K562 (cell line): Measurements from ENCODE around the gene ZNF646. TPM values are rescaled to one million over a fixed set of nuclear protein-coding genes. Genes with fewer than 3 reads are reported as not detected.

ENCODE experiments used
- ATAC-seq: fragments of 200-7000 bp; cut with Tn5 transposase; 3 replicates; pipeline ENCODE4 v1.9.1; 2020; ENCODE audit warnings: moderate library complexity
- BruUV-seq: library from RNA; stranded (reverse); fragments of 400-500 nt; replicated peaks from 2 replicates; lab custom pipeline; 2021; lab: Mats Ljungman, UMichigan
- CTCF ChIA-PET: fragments of 300-600 bp; formaldehyde crosslinking; extraction: SDS; loops from one replicate; lab custom pipeline; 2021; ENCODE audit warnings: low intra/inter-chr PET ratio; lab: Yijun Ruan, JAX
- POLR2A ChIA-PET: fragments of 300-600, 350-650 bp; sonication (Branson Sonifier 250); formaldehyde crosslinking; extraction: SDS; loops from one replicate; lab custom pipeline; 2021; ENCODE audit warnings: antibody characterized with exemption, inconsistent platforms; lab: Yijun Ruan, JAX
- DNase-seq, 4 experiments: peaks; one replicate each; pipeline versions ENCODE4 v3.0.0 to v3.0.0-alpha.2; 2011 to 2018; ENCODE audit warnings: low spot score in 3 of 4, mixed read lengths in 3 of 4; ENCODE audit errors: extremely low read depth in 1 of 4
- FAIRE-seq: peaks from 2 replicates; lab custom pipeline; 2011; peaks lifted over from hg19 to GRCh38; lab: Jason Lieb, UNC
- H2AFZ ChIP-seq: 2 replicates; pipeline ENCODE4 v1.6.0; 2011; ENCODE audit warnings: low read depth, low read length, control low read depth, inconsistent platforms
- H3K27ac ChIP-seq: fragments of 200-600 bp; 3 replicates; pipeline ENCODE4 v1.8.0; 2011; ENCODE audit warnings: low read depth, mild to moderate bottlenecking, control low read depth, inconsistent platforms, low read length, moderate library complexity, mixed read lengths; ENCODE audit errors: extremely low read depth
- H3K27me3 ChIP-seq, 2 experiments: fragments of 300-600 bp in 1 of 2; 2 replicates in 1 of 2; 3 replicates in 1 of 2; pipeline versions ENCODE4 v1.6.0 to v1.8.0; 2011; ENCODE audit warnings: inconsistent platforms in 2 of 2, low read length in 2 of 2, mild to moderate bottlenecking in 1 of 2, mixed read lengths in 1 of 2, moderate library complexity in 1 of 2; ENCODE audit not compliant: control insufficient read depth in 2 of 2, insufficient read depth in 2 of 2
- H3K36me3 ChIP-seq: fragments of 300-600 bp; 3 replicates; pipeline ENCODE4 v1.8.0; 2011; ENCODE audit warnings: mild to moderate bottlenecking, low read length, inconsistent platforms; ENCODE audit not compliant: control insufficient read depth, insufficient read depth
- H3K4me1 ChIP-seq, 2 experiments: fragments of 200-600 bp in 1 of 2; replicated peaks in 1 of 2; 2 replicates in 1 of 2; 3 replicates in 1 of 2; pipeline versions ENCODE4 v1.5.1 to v1.8.0; 2011; ENCODE audit warnings: inconsistent platforms in 2 of 2, low read length in 2 of 2, mild to moderate bottlenecking in 1 of 2, mixed read lengths in 1 of 2, moderate library complexity in 1 of 2; ENCODE audit not compliant: control insufficient read depth in 2 of 2, insufficient read depth in 2 of 2
- H3K4me2 ChIP-seq: 2 replicates; pipeline ENCODE4 v1.6.1; 2011; ENCODE audit warnings: low read length, control low read depth, inconsistent platforms, mixed read lengths; ENCODE audit not compliant: insufficient read depth
- H3K4me3 ChIP-seq: fragments of 200-600 bp; sonication (generic), shearing (Covaris generic); 2 replicates; pipeline ENCODE4 v1.5.1; 2016; ENCODE audit warnings: control low read depth, inconsistent platforms
- H3K79me2 ChIP-seq: fragments of 200-600 bp; 3 replicates; pipeline ENCODE4 v1.8.0; 2011; ENCODE audit warnings: low read length, inconsistent platforms; ENCODE audit not compliant: control insufficient read depth, insufficient read depth
- H3K9ac ChIP-seq, 2 experiments: 2 replicates each; pipeline versions ENCODE4 v1.6.0 to v1.6.1; 2011; ENCODE audit warnings: low read depth in 2 of 2, low read length in 2 of 2, control low read depth in 1 of 2, inconsistent platforms in 1 of 2, mild to moderate bottlenecking in 1 of 2, mixed read lengths in 1 of 2; ENCODE audit not compliant: insufficient read depth in 1 of 2
- H3K9me1 ChIP-seq: one replicate; pipeline ENCODE4 v1.6.0; 2011; ENCODE audit warnings: inconsistent platforms, mild to moderate bottlenecking, low read length, moderate library complexity; ENCODE audit not compliant: control insufficient read depth, insufficient read depth
- H3K9me3 ChIP-seq: replicated peaks from 2 replicates; pipeline ENCODE4 v1.5.1; 2011; ENCODE audit warnings: low read depth, low read length, inconsistent platforms; ENCODE audit not compliant: control insufficient read depth, insufficient read depth
- H4K20me1 ChIP-seq: replicated peaks from 2 replicates; pipeline ENCODE4 v1.6.1; 2011; ENCODE audit warnings: low read length, inconsistent platforms, mixed read lengths; ENCODE audit not compliant: control insufficient read depth, insufficient read depth
- GATAD2B ChIP-seq: fragments of 450-650 bp; IDR thresholded peaks from 2 replicates; pipeline ENCODE4 v1.6.1; 2017; ENCODE audit warnings: mild to moderate bottlenecking, borderline replicate concordance
- KDM2B ChIP-seq: fragments of 250-450 bp; sonication (Bioruptor Pico); IDR thresholded peaks from 2 replicates; pipeline ENCODE4 v1.8.0; 2021; ENCODE audit warnings: mild to moderate bottlenecking, moderate library complexity
- NFE2 ChIP-seq: IDR thresholded peaks from 2 replicates; pipeline ENCODE4 v1.6.1; 2014; ENCODE audit warnings: antibody characterized with exemption, low read depth
- NFRKB ChIP-seq: fragments of 450-650 bp; IDR thresholded peaks from 2 replicates; pipeline ENCODE4 v1.6.1; 2016; ENCODE audit warnings: low read depth
- POLR2A ChIP-seq: fragments of 450-650 bp; conservative IDR thresholded peaks from 2 replicates; pipeline ENCODE4 v1.6.1; 2016
- PRDM10 ChIP-seq: fragments of 450-650 bp; IDR thresholded peaks from 2 replicates; pipeline ENCODE4 v1.6.1; 2018; ENCODE audit not compliant: partially characterized antibody
- RBM25 ChIP-seq: fragments of 200-400 bp; formaldehyde crosslinking; IDR thresholded peaks from 2 replicates; pipeline ENCODE4 v1.6.1; 2018; ENCODE audit warnings: low read length, low read depth, moderate library complexity; ENCODE audit not compliant: severe bottlenecking
- TCF7L2 ChIP-seq: fragments of 150-350 bp; IDR thresholded peaks from 2 replicates; pipeline ENCODE4 v1.6.1; 2016; ENCODE audit warnings: low read depth, mild to moderate bottlenecking, low read length, moderate library complexity
- ZBTB33 ChIP-seq: sonication (generic); formaldehyde crosslinking; IDR thresholded peaks from 2 replicates; pipeline ENCODE4 v1.8.1; 2023; ENCODE audit warnings: mild to moderate bottlenecking, missing genetic modification reagents
- ZNF121 ChIP-seq: sonication (generic); formaldehyde crosslinking; conservative IDR thresholded peaks from 2 replicates; pipeline ENCODE4 v1.8.0; 2022; ENCODE audit warnings: missing genetic modification reagents
- WGBS: fragments of 100-300 bp; shearing (Covaris generic); methylation state at CpG from one replicate; pipeline ENCODE4 v1.1.6; 2016; ENCODE audit warnings: low coverage, mixed read lengths; ENCODE audit not compliant: insufficient coverage; ENCODE audit errors: missing lambda C conversion rate; 5-methylcytosine and 5-hydroxymethylcytosine counted together
- in situ Hi-C: fragments of 300-500 bp; cut with MboI; formaldehyde crosslinking; loops from 4 replicates; pipeline ENCODE4 v1.15.0; 2018; ENCODE audit warnings: inconsistent platforms, mixed read lengths
- intact Hi-C: fragments of 100-400 bp; cut with micrococcal nuclease; formaldehyde crosslinking; loops from 2 replicates; pipeline ENCODE4 v1.14.2; 2022
- polyA plus RNA-seq, 8 experiments: library from polyadenylated mRNA; depleted of rRNA in 4 of 8; stranded (reverse) in 5 of 8; unstranded in 3 of 8; fragments of >200 nt; fragmentation: Nextera tagmentation in 2 of 8; fragmentation: Illumina TruSeq in 1 of 8; extraction: Ambion mirVana in 2 of 8; extraction: Trizol in 1 of 8; gene quantifications; 2 replicates each; pipeline versions ENCODE4 v1.2.1 to v1.2.3, GENCODE V29; 2011 to 2014; ENCODE audit warnings: inconsistent platforms in 1 of 8, missing spikeins in 1 of 8
- total RNA-seq, 7 experiments: library from RNA; depleted of rRNA in 6 of 7; stranded (reverse); fragments of >200 nt in 6 of 7; fragmentation: Illumina TruSeq in 2 of 7; extraction: Trizol in 2 of 7; gene quantifications; 2 replicates each; pipeline versions ENCODE4 v1.2.1 to v1.2.3, GENCODE V29; 2011 to 2021; ENCODE audit warnings: low replicate concordance in 1 of 7

The ZNF646 gene
- total and polyA plus RNA-seq, 9 of the 15 experiments (the other 6 are each of a cell fraction or from before 2014, with no cell fraction given): 0.08 to 20.6 (median 8.0) TPM

- DNase-seq (no peak), FAIRE-seq (peak; percentile 52), ATAC-seq (no peak)
- Histone ChIP-seq H3K4me3 (no peak overlapping the region), H4K20me1 (peaks cover 5% of the 10 kb centered on the region), H3K9me3 (no peaks in the 10 kb centered on the region), H2AFZ (no peak overlapping the region), H3K27ac (peak overlapping the region; percentile 1; the same call in 1 of the 3 replicates), H3K4me2 (no peak overlapping the region), H3K4me1 (peaks cover 0 to 38% of the 10 kb centered on the region in 2 experiments; a peak in 3 of 5 replicates), H3K79me2 (peaks cover 31% of the 10 kb centered on the region), H3K36me3 (peaks cover 52% of the 10 kb centered on the region; the same call in 2 of the 3 replicates), H3K9me1 (no peaks in the 10 kb centered on the region), H3K27me3 (no peaks in the 10 kb centered on the region), H3K9ac (peak overlapping the region in 1 of 2 experiments; percentile 6; a peak in 1 of 4 replicates)
- no TSS peak for BruUV-seq
- ChIA-PET CTCF (no interaction called here), POLR2A (interaction anchor here (1.0 to 1.1 kb wide), 4 partner anchors 12 to 128 kb away, joined by 3 to 5 read pairs (median 4); partner anchors contain the start of gene HSD3B7)
- in situ Hi-C loops (no loop called here), intact Hi-C loops (no loop called here)
- WGBS: 66% methylated on average over 5 of the region's 5 CpGs
- TF ChIP-seq NFRKB: no peak
- 0 out of 2 replicates have a peak, but pooled peaks have one; percentile 38 for TF ChIP-seq ZBTB33 (CRISPR knock-in tag)
- peak; percentile 28; the same call in 1 of the 2 replicates for TF ChIP-seq ZNF121 (CRISPR knock-in tag)
- TF ChIP-seq POLR2A: peak; percentile 3; the same call in 1 of the 2 replicates
- no peak for TF ChIP-seq KDM2B (CRISPR knock-in tag)
- peak; percentile 8 for TF ChIP-seq RBM25
- TF ChIP-seq NFE2: 0 out of 2 replicates have a peak, but pooled peaks have one; percentile 28
- no peak for TF ChIP-seq GATAD2B
- TF ChIP-seq PRDM10: peak; percentile 88
- peak; percentile 30; the same call in 1 of the 2 replicates for TF ChIP-seq TCF7L2
Measured at GRCh38 chr16:31113121-31114120, 39.2 kb downstream of the ZNF646 start.
